GM12878 (cell line): ENCODE measurements around the gene POFUT1.
A peak's percentile ranks its signal among the peaks of the same experiment; 100 is the strongest.

Experiments used
- CTCF ChIP-seq, 3 experiments: IDR thresholded peaks in 2 of 3; conservative IDR thresholded peaks in 1 of 3; 2 replicates each; pipeline ENCODE4 v1.5.1; 2011; ENCODE audit warnings: low read depth in 3 of 3, low read length in 3 of 3, mild to moderate bottlenecking in 3 of 3, control low read depth in 2 of 3, moderate library complexity in 2 of 3, inconsistent platforms in 1 of 3, mixed read lengths in 1 of 3; ENCODE audit not compliant: control insufficient read depth in 2 of 3, insufficient read depth in 1 of 3; ENCODE audit errors: extremely low read depth in 1 of 3
- DPF2 ChIP-seq: fragments of 450-650 bp; IDR thresholded peaks from 2 replicates; pipeline ENCODE4 v1.6.1; 2017; ENCODE audit warnings: mild to moderate bottlenecking
- EED ChIP-seq: sonication (generic); IDR thresholded peaks from 2 replicates; pipeline ENCODE4 v1.6.1; 2016; ENCODE audit warnings: antibody characterized with exemption, low read depth
- ESRRA ChIP-seq: IDR thresholded peaks from 2 replicates; pipeline ENCODE4 v1.6.1; 2012; ENCODE audit warnings: mild to moderate bottlenecking, low read length, improper control_type of control experiment
- EZH2 ChIP-seq: IDR thresholded peaks from 2 replicates; pipeline ENCODE4 v1.6.1; 2012; ENCODE audit warnings: low read depth, mild to moderate bottlenecking, control low read depth, inconsistent platforms, low read length, borderline replicate concordance; ENCODE audit not compliant: control insufficient read depth
- FOXM1 ChIP-seq: IDR thresholded peaks from 2 replicates; pipeline ENCODE4 v1.6.1; 2012; ENCODE audit warnings: low read depth, mild to moderate bottlenecking, inconsistent platforms, low read length, moderate library complexity
- MYC ChIP-seq: IDR thresholded peaks from 2 replicates; pipeline ENCODE4 v1.6.1; 2011; ENCODE audit warnings: mild to moderate bottlenecking, low read length, moderate library complexity, inconsistent platforms; ENCODE audit not compliant: insufficient read depth, insufficient replicate concordance, insufficient read length, severe bottlenecking
- RAD21 ChIP-seq: IDR thresholded peaks from 2 replicates; pipeline ENCODE4 v1.6.1; 2011; ENCODE audit warnings: mild to moderate bottlenecking, low read depth, low read length, moderate library complexity; ENCODE audit not compliant: insufficient read depth
- SRF ChIP-seq, 2 experiments: IDR thresholded peaks; 2 replicates each; pipeline ENCODE4 v1.6.1; 2011; ENCODE audit warnings: low read depth in 2 of 2, low read length in 2 of 2, mild to moderate bottlenecking in 1 of 2, moderate library complexity in 1 of 2
- TAF1 ChIP-seq: IDR thresholded peaks from 2 replicates; pipeline ENCODE4 v1.6.1; 2011; ENCODE audit warnings: mild to moderate bottlenecking, low read depth, low read length, borderline replicate concordance
- USF2 ChIP-seq: IDR thresholded peaks from 2 replicates; pipeline ENCODE4 v1.6.1; 2011; ENCODE audit warnings: low read depth, low read length, improper control_type of control experiment, borderline replicate concordance
- ZZZ3 ChIP-seq: IDR thresholded peaks from 2 replicates; pipeline ENCODE4 v1.6.1; 2011; ENCODE audit warnings: low read depth; ENCODE audit not compliant: control insufficient read depth, insufficient read length

GRCh38 chr20:32204205-32205109, 3.2 kb upstream of the POFUT1 start:
- TF ChIP-seq CTCF (IDR thresholded peaks at IDR 0.05 in 2 of 3, conservative IDR thresholded peaks at IDR 0.05 in 1 of 3; ENCODE audit: control insufficient read depth in 2 of 3, extremely low read depth in 1 of 3, insufficient read depth in 1 of 3, low read depth in 3 of 3, low read length in 3 of 3) (no peak), FOXM1 (0 out of 2 replicates have a peak, but pooled peaks have one; percentile 21), DPF2 (no peak), EZH2 (no peak), RAD21 (no peak), EED (peak; percentile 73), TAF1 (no peak), USF2 (no peak), ZZZ3 (no peak), SRF (IDR thresholded peaks at IDR 0.05; ENCODE audit: low read depth in 2 of 2, low read length in 2 of 2) (no peak), MYC (no peak), ESRRA (no peak)
